GM21423 (cell line): Measurements from ENCODE around the gene SMTN.
"Not testable (repeated sequence)": the region's sequence is repeated elsewhere in the genome, so short reads cannot be mapped to it uniquely, and the experiment has no call there.

Experiments used
- ATAC-seq: cut with Tn5 transposase; IDR thresholded peaks from one replicate; pipeline ENCODE4 v1.9.1; 2021; ENCODE audit warnings: mild to moderate bottlenecking, moderate library complexity; ENCODE audit not compliant: unreplicated experiment

The SMTN gene

DNA sequence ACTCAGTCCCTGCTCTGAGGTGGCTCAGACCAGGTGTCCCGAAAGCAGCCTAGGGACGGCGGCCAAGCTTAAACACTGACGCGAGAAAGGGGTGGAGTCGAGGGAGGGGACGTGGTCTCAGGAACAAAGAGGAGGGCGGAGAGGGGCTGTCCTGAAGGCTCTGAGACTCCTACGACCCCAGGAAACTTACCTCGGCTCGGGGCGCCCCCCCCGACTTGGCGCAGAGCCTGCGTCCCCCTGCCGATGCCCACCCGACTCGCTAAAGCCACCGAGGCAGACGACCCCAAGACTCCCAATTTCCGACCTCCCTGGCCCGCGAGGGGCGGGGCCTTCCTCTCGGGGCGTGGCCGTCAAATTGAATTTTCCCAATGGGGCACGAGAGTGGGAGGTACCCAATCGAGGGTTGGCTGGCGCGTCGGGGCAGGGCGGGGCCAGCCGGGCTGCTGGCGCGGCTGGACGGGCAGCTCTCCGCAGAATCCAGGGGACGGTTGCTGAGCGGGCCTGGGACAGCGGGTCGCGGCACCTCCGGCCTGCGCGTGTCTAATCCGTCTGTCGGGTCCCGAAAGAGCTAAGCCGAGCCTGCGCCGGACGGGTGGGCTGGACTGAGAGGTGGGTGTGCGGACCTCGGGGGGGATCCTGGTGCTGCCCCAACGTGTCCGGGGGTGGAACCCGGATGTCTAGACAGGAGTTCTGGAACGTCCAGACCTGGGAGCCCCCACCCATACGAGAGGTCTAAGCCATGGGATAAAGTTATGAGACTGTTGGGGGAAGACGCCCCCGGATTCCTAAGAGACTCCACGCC lies at the start of gene SMTN:
TSS of gene SMTN (plus strand) at position 471 of the 802 bp plus-strand sequence. CDS start 1,941 bp downstream, outside the sequence.
- ATAC-seq, result peak; percentile 54

DNA sequence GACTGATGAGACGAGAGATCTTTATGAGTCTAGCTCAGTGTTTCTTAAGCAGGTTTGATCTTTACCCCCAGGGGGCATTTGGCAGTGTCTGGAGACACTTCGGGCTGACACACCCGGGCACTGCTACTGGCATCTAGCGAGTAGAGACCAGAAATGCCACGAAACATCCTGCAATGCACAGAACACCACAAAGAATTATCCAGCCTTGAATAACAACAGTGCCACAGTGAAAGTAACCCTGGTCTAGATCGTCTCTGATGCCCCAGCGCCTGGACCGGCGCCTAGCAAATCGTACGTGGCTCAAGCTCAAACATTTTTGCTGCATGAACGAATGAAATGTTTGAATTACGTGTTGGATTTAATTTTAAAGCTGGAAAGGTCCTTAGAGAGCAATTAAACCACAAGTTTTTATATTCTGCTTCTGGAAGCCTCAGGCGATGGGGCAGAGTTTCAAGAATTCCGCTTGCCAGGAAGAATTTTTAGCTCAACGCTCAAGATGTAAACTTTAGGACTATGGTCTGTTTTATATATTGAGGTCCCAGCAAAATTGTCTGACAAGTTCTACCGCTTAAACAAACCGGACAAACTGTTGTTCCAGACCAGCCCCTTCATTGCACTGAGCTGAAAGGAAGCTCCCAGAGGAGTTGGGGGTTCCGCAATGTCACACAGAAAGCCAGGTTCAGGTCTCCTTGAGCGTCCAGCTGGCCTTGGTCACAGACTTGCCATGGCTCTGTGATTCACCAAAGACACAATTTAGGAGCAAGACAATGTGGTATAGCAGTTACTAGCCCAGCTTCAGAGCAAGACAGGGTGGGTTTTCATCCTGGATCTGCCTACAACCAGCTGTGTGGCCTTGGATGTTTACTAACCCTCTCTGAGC lies 44.2 kb upstream of the SMTN start:
- ATAC-seq, result no peak

DNA sequence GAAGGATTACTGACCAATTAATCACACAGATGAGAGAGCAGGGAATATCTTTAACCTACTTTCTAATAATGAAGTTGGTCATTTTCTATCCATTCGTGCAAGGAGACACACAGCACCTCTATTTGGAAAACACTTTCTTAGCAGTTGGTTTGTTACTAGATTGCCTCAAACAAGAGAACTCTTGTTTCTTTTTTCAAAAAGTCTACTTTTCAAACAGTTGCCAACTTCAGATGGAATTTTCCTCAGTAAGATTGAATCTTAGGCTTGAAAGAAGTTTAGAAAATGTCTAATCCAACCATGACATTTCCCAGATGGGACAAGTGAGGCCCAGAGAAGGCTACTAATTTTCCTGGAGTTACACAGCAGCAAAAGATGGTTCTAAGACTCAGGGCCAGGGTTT lies 42.4 kb upstream of the SMTN start:
- no peak for ATAC-seq

DNA sequence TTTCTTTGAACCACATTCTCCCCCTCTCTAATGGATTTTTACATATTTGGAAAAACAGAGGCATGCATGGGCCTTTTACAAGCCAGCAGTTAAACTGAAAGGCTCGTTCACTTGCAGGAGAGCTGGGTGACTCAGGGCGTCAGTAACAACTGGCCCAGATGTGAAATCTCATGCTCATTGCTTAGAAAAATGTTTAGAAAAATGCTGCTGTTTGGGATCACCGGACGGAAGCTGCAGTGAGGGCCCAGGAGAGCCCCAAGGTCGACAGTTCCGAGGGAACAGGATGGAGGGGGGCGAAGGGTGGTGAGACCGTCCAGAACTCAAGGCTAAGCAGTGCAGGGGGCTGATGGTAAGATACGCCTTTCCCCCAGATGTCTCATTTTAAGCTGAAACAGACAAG lies 41.7 kb upstream of the SMTN start:
- ATAC-seq, result no peak

DNA sequence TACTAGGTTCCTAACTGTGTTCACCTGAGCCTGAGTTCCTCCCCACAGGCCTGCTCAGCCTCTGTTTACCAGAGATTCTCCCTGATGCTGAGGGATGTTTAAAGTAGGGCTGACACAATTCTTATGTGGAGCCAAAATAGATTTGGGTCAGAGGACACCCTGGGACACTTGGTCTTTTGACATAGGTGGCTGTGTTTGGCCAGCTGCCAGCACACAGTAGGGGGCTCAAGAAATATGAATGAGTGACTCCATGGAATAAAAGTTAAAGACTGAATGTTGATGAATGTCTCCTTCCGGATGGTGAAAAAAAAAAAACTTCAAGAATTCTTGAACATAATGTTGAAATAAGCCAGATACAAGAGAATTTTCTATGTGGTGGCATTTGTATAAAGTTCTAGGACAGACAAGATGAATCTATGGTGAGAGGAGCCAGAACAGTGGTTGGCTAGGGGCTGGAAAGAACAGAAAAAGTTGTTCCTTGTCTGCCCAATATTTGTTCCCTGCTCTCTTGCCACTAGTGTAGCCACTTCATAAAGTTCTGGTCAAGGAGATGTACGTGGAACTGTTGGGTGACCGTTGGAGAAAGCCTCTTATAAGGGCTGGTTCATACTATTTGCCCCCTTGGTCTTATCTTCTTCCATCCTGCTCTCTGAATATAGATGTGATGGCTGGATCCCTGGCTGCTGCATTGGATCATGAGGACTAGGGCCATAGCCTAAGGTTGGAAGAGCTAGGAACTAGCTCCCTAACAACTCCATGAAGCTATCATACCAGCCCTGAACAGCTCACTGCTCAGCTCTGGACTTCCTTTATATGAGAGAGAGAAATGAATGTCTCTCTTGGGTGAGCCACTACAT lies 40.3 kb upstream of the SMTN start:
- no peak for ATAC-seq

DNA sequence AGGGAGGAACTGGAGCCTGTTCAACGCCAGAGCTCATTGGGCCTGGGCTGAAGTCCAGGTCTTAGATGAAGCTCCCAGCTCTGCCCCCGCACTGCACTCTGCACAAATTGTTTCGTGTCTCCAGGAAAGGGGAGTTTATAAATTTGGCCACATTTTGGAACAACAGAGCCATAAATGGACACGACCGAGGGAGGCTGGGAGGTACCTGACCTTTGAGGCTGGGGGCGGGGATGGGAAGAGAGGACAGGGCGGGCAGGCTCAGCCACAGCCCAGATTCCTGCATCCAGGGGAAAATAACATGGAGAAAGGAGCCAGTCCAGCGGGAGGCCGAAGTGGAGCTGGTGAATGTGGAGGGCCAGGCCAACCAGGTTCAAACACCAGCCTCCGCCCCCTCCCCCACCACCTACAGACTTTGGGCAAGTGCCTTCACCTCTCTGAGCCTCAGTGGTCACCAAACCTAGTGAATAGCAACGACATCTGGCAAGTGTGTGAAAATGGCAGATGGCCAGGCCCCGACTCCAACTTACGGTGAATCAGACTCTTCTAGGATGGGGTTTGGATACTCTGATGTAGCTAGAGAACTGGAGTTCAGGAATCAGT lies 36.8 kb upstream of the SMTN start:
- ATAC-seq, result no peak

DNA sequence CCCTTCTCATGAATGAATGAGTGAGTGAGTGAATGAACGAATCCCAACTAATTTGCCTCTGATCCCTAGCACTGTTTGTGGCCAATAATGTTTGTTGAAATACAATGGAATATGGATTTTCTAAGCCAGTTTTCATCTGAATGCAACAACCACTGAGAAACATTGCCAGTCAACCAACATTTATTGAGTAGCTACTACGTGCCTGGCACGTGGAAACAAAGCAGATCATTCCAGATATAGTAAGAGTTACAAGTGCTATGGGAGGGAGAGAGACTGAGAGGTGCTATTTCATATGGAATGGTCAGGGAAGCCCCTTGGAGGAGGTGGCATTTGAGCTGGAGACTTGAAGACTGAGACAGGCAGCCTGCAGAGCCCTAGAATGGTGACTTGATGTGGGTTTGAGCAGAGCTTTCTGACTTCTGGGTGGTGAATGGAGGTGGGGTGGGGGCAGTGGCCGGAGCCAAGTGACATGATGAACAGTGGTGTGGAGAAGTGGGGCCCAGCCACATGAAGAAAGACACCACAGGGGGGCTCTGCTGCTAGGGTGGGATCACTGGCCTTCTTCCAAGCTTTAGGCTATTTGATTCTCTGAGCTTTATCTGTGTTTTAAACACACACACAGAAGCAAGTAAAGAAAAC lies 35.1 kb upstream of the SMTN start:
- no peak for ATAC-seq

DNA sequence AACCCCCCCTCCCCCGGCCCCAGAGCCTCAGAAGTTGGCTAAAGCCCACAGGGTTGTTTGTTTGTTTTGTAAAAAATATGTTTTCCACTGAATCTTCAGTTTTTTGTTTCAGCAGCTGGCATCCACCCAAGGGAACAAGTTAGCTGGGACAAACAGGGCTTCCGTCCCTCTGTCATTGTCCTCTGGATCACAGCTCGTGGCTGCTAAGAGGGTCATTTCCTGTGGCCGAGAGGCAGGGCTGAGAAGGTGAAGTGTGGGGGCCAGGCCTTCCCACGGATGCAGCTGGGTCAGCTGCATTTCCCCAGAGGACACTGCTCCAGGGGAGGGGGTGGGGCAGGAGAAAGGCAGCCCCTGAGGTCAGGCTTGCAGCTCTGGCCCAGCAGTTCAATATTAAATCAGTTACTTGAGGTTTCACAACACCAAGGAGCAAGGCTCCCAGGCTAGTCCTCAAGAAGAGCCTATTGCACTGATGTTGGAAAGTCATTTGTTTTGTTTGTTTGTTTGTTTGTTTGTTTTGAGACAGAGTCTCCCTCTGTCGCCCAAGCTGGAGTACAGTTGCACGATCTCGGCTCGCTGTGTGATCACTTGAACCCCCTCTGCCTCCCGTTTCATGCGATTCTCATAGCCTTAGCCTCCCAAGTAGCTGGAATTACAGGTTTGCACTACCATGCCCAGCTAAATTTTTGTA lies 34.4 kb upstream of the SMTN start:
- ATAC-seq, result no peak

DNA sequence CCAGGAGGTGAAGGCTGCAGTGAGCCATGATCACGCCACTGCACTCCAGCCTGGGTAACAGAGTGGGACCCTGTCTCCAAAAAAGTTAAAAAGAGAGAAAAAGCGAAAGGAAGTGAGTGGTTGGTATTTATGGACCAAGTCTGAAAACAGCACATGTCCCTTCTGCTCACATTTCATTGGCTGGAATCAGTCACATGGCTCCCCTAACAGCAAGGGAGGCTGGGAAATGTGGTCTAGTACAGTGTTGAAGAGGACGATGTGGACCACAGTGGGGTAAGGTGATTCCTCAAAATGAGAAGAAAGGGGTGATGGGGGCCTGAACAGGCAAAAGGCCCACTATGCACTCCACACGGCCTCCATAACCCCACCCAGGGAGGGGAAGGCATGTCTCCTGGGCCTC lies 32.5 kb upstream of the SMTN start:
- ATAC-seq, result no peak

DNA sequence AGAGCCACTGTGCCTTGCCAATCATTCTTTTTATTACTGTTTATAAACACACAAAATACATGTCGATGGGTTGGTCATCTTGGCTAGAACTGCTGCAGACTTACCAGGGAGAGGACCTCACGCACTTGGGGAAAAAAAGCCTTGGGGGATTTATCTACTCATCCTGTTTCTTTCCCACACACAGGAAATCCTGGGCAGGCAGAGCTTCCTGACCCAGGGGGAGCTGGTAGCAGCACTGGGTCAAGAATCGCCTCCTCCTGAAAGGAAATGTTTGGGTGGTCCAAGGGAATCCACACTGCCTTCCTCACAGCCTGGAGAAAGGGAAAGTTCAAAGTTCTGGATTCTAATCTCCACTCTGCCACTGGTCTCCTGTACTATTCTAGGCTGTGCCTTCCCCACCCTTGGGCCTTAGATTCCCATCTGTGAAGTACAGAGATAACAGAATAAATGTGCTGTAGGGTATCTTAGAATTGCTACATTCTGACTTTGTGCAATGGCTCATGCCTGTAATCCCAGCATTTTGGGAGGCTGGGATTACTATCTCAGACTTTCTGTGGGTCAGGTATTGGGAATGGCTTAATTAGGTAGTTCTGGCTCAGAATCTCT lies 31.2 kb upstream of the SMTN start:
- no peak for ATAC-seq

DNA sequence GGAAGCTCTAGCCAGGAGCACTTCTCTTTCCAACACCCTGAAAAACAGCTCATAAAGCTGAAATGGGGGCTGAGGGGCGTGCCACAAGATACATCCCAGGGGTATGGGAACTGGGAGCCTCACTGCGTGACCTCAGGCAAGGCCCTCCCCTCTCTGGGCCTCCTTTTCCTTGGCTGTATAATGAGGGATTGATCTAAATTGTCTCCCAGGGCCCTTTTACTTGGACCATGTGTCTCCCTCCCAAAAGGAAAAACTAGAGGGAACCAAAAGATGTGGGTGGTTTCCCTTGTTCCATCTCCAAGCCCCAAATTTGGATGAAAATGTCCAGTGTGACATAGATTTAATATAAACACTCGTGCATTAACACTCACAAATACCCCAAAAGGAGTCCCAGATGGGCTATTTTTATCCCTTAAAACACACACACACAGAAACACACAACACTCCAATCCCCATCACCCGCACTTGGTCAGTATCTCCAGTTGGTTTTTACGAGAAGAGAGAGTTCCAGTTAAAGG lies 25.9 kb upstream of the SMTN start:
- no peak for ATAC-seq

DNA sequence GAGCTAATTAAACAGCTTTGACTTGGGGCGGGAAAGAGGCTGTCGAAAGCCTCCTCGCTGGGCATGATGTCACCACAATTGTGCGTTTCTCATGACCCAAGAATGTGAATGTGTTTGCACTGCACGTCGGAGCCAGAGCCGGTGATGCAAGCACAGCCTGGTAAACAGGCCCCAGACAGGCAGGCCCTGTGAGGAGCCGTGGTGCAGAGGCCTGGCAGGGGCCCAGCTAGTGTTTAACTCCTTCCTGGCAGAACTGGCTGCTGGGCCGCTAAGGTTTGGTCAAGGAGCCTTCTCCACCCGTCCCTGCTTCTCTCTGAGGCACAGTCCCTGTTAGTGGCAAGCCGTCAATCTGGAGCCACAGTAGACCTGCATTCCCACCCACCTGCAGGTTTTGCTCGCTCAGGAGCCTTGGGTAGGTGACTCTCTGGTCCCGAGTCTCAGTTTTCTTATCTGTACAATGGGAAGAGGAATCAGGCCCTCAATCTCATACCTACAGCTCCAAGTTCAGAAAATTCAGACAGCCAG lies 25.4 kb upstream of the SMTN start:
- ATAC-seq, result no peak

DNA sequence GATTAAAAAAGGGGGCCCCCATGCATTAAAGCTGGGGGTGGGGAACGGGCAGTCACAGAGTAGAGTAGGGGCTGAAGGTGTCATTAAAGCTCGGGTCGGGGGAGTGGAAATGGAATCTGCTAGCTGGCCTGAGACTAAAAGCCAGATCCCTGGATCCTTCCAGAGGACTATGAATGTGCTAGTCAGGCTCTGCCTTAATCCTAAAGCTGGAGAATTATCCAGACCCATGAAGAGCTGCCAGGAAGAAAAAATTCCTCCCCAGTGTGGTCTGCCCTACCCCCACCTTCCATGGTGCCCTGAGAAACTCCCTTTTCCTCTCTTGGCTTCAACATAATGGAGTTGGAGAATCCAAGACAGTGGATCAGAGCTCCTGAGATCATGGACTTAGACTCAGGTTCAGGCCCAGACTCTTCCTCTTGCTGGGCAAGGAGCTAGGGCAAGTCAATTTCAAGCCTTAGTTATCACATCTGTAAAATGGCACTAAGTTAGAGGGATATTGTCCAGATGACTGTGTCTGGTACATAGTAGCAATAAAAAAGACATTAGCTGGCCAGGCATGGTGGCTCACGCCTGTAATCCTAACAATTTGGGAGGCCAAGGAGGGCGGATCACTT lies 24.0 kb upstream of the SMTN start:
- ATAC-seq, result no peak

DNA sequence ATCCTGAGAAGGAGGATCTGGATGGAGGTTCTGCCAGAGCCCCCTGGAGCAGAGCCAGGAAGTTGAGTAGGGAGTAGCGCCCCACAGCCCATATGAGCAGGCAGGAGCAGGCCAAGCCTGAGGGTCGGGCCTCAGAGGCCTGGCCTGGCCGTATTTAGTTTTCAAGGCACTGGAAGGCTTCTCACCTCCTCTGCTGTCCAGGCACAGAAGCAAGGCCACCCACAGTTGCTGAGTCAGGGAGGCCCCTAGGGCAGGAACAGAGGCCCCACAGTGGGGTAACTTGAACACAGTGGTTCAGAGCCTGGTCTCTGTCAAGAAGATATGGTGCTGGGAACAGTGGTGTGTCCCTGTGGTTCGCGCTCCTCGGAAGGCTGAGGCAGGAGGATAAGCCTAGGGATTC lies 21.5 kb upstream of the SMTN start:
- ATAC-seq, result not testable (repeated sequence)

DNA sequence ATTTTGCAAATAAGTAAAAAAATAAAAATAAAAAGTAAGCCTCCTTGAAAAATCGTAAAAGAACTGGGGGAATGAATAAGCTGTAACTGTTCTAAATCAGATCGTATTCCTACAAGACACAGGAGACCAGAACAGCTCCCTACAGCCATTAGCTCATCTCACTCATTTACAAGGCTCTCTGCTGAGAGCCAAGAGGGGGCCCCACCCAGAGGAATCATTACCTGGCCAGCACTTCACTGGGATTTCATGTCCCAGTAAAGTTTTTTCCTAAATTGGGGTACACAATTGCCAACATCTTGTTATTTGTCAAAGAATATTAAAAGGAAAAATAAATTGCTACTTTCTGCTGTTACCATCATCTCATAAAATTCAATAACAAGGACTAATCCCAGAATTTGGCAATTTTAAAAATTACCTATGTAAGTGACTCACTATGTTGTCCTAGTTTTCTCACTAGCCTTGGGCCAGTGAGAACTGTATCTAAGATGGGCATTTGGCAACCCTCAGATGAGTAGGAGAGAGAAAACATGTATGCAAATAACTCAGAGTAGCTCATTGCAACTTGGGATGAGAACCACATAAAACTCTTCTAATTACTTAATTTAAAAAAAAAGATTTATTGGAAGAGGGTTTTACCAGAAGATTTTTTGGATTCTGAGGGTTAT lies 18.4 kb upstream of the SMTN start:
- ATAC-seq, result no peak

DNA sequence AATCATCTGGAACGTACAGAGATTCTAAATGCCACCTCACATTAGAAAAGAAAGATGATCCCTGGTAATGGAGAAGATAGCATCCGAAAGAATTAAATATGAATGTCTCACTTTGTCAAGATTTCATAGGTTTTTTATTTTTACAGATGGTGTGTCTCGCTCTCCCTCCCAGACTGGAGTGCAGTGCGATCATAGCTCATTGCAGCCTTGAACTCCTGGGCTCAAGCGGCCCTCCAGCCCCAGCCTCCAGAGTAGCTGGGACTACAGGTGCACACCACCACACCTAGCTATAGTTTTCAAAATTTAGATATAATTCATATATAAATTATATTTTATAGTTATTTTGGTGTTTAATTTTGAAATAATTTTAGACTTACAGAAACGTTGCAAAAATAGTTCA lies 16.7 kb upstream of the SMTN start:
- no peak for ATAC-seq

DNA sequence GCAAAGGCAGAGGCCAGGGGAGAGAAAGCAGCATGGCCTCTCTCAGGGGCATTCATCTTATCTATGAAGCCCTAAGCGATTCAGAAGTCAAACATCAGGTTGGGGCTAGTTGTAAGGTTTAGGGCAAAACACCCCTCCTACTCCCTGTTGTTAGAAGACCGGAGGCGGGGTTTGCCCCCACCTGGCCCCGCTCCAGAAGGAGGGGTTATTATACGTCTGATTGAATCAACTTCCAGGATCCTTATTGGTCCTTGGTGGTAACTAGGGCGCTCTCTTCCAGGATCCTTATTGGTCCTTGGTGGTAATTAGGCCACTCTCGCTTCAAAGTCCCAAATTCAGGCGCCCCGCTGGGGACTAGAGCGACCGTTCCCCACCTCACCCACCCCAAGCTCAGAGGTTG lies 12.1 kb upstream of the SMTN start:
- ATAC-seq, result no peak
